H1 (cell line): ENCODE data around the gene TEKT5. TPM values are rescaled to one million over a fixed set of nuclear protein-coding genes. Genes with fewer than 3 reads are reported as not detected.

Experiments used
- MAFK ChIP-seq: IDR thresholded peaks from 2 replicates; pipeline ENCODE4 v1.6.1; 2012; ENCODE audit warnings: low read depth, mild to moderate bottlenecking, improper control_type of control experiment, low read length
- NRF1 ChIP-seq: IDR thresholded peaks from 2 replicates; pipeline ENCODE4 v1.6.1; 2011; ENCODE audit warnings: mild to moderate bottlenecking, low read depth, low read length, improper control_type of control experiment
- RAD21 ChIP-seq, 2 experiments: IDR thresholded peaks in 1 of 2; conservative IDR thresholded peaks in 1 of 2; 2 replicates each; pipeline ENCODE4 v1.6.1; 2011; ENCODE audit warnings: low read depth in 2 of 2, low read length in 2 of 2, improper control_type of control experiment in 1 of 2, inconsistent platforms in 1 of 2, mild to moderate bottlenecking in 1 of 2, moderate library complexity in 1 of 2
- SRF ChIP-seq: IDR thresholded peaks from 2 replicates; pipeline ENCODE4 v1.6.1; 2011; ENCODE audit warnings: mild to moderate bottlenecking, low read depth, low read length, moderate library complexity
- TCF12 ChIP-seq: IDR thresholded peaks from 2 replicates; pipeline ENCODE4 v1.6.1; 2011; ENCODE audit warnings: low read depth, mild to moderate bottlenecking, low read length
- polyA plus RNA-seq, 7 experiments: library from polyadenylated mRNA; depleted of rRNA in 3 of 7; stranded (reverse) in 5 of 7; unstranded in 2 of 7; fragments of >200 nt in 5 of 7; fragments of 200-250 nt in 2 of 7; gene quantifications; 1 replicate in 5 of 7; 2 replicates in 1 of 7; 4 replicates in 1 of 7; pipeline versions ENCODE4 v1.2.1 to v1.2.3, GENCODE V29; 2011 to 2013; ENCODE audit warnings: missing spikeins in 2 of 7, mixed read lengths in 2 of 7
- total RNA-seq: library from RNA; stranded (reverse); fragmentation: NEBNext Ultra II Directional; extraction: Animal tissue kit (Norgen Biotek cat#: 25700); gene quantifications from 2 replicates; pipeline ENCODE4 v1.2.1, GENCODE V29; 2021
- TF ChIP-seq, protein P1 (sequence below): fragments of 300-600 bp; sonication (generic); IDR thresholded peaks from 2 replicates; pipeline ENCODE4 v1.7.1; 2012; ENCODE audit warnings: low read length, moderate library complexity, mild to moderate bottlenecking, inconsistent platforms; ENCODE audit not compliant: insufficient replicate concordance

The TEKT5 gene
- total and polyA plus RNA-seq, 2 of the 8 experiments (the other 6 are each of a cell fraction or from before 2014, with no cell fraction given): 0.95 TPM; not detected in 1

DNA sequence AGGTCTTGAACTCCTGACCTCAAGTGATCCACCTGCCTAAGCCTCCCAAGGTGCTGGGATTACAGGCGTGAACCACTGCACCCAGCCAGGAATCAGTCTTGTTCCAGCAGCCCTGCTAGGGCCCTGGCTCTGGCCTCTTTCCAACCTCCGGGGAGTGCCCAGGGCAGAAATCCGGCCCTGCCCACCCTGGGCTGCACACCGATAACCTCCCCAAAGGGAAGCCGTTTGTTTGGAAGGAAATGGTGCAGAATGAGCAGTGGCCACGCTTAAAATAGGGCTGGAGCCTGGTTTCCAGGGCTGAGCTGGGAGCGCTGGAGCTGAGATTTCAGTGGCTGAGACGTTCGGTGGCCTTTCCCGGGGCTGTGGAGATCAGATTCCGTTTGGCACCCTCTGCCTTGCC, 96.6 kb downstream of the TEKT5 start (continued):
- TF ChIP-seq SRF: no peak
- no peak for TF ChIP-seq NRF1
- no peak for TF ChIP-seq TCF12
- no peak for TF ChIP-seq RAD21 (IDR thresholded peaks at IDR 0.05 in 1 of 2, conservative IDR thresholded peaks at IDR 0.05 in 1 of 2; ENCODE audit: low read depth in 2 of 2, low read length in 2 of 2)
- TF ChIP-seq, protein P1, sequence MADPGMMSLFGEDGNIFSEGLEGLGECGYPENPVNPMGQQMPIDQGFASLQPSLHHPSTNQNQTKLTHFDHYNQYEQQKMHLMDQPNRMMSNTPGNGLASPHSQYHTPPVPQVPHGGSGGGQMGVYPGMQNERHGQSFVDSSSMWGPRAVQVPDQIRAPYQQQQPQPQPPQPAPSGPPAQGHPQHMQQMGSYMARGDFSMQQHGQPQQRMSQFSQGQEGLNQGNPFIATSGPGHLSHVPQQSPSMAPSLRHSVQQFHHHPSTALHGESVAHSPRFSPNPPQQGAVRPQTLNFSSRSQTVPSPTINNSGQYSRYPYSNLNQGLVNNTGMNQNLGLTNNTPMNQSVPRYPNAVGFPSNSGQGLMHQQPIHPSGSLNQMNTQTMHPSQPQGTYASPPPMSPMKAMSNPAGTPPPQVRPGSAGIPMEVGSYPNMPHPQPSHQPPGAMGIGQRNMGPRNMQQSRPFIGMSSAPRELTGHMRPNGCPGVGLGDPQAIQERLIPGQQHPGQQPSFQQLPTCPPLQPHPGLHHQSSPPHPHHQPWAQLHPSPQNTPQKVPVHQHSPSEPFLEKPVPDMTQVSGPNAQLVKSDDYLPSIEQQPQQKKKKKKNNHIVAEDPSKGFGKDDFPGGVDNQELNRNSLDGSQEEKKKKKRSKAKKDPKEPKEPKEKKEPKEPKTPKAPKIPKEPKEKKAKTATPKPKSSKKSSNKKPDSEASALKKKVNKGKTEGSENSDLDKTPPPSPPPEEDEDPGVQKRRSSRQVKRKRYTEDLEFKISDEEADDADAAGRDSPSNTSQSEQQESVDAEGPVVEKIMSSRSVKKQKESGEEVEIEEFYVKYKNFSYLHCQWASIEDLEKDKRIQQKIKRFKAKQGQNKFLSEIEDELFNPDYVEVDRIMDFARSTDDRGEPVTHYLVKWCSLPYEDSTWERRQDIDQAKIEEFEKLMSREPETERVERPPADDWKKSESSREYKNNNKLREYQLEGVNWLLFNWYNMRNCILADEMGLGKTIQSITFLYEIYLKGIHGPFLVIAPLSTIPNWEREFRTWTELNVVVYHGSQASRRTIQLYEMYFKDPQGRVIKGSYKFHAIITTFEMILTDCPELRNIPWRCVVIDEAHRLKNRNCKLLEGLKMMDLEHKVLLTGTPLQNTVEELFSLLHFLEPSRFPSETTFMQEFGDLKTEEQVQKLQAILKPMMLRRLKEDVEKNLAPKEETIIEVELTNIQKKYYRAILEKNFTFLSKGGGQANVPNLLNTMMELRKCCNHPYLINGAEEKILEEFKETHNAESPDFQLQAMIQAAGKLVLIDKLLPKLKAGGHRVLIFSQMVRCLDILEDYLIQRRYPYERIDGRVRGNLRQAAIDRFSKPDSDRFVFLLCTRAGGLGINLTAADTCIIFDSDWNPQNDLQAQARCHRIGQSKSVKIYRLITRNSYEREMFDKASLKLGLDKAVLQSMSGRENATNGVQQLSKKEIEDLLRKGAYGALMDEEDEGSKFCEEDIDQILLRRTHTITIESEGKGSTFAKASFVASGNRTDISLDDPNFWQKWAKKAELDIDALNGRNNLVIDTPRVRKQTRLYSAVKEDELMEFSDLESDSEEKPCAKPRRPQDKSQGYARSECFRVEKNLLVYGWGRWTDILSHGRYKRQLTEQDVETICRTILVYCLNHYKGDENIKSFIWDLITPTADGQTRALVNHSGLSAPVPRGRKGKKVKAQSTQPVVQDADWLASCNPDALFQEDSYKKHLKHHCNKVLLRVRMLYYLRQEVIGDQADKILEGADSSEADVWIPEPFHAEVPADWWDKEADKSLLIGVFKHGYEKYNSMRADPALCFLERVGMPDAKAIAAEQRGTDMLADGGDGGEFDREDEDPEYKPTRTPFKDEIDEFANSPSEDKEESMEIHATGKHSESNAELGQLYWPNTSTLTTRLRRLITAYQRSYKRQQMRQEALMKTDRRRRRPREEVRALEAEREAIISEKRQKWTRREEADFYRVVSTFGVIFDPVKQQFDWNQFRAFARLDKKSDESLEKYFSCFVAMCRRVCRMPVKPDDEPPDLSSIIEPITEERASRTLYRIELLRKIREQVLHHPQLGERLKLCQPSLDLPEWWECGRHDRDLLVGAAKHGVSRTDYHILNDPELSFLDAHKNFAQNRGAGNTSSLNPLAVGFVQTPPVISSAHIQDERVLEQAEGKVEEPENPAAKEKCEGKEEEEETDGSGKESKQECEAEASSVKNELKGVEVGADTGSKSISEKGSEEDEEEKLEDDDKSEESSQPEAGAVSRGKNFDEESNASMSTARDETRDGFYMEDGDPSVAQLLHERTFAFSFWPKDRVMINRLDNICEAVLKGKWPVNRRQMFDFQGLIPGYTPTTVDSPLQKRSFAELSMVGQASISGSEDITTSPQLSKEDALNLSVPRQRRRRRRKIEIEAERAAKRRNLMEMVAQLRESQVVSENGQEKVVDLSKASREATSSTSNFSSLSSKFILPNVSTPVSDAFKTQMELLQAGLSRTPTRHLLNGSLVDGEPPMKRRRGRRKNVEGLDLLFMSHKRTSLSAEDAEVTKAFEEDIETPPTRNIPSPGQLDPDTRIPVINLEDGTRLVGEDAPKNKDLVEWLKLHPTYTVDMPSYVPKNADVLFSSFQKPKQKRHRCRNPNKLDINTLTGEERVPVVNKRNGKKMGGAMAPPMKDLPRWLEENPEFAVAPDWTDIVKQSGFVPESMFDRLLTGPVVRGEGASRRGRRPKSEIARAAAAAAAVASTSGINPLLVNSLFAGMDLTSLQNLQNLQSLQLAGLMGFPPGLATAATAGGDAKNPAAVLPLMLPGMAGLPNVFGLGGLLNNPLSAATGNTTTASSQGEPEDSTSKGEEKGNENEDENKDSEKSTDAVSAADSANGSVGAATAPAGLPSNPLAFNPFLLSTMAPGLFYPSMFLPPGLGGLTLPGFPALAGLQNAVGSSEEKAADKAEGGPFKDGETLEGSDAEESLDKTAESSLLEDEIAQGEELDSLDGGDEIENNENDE: no peak
- no peak for TF ChIP-seq MAFK
